Mesodermal cell (in vitro differentiated cells): ENCODE data around the gene SEC16A.

Experiments used
- H3K27ac ChIP-seq: 2 replicates; pipeline ENCODE4 v1.7.0; 2013; ENCODE audit warnings: mild to moderate bottlenecking, low read depth, low read length, moderate library complexity; ENCODE audit not compliant: severe bottlenecking
- H3K36me3 ChIP-seq: 2 replicates; pipeline ENCODE4 v1.7.1; 2013; ENCODE audit warnings: mild to moderate bottlenecking, low read length, moderate library complexity; ENCODE audit not compliant: control insufficient read depth, insufficient read depth
- H3K4me1 ChIP-seq: one replicate; pipeline ENCODE4 v1.7.1; 2013; ENCODE audit warnings: mild to moderate bottlenecking, low read length; ENCODE audit not compliant: insufficient read depth, control insufficient read depth, poor library complexity, severe bottlenecking
- H3K4me3 ChIP-seq: 2 replicates; pipeline ENCODE4 v1.7.0; 2013; ENCODE audit warnings: low read length, control low read depth, mild to moderate bottlenecking; ENCODE audit not compliant: insufficient read depth, poor library complexity, severe bottlenecking; ENCODE audit errors: extremely low read depth
- H3K9me3 ChIP-seq: 2 replicates; pipeline ENCODE4 v1.7.1; 2013; ENCODE audit warnings: mild to moderate bottlenecking, low read length, moderate library complexity; ENCODE audit not compliant: control insufficient read depth
- WGBS, 2 experiments: methylation state at CpG; one replicate each; pipeline ENCODE4 v1.1.5; 2013; ENCODE audit warnings: missing lambda C conversion rate in 2 of 2; ENCODE audit not compliant: insufficient coverage in 2 of 2; 5-methylcytosine and 5-hydroxymethylcytosine counted together

The SEC16A gene

GRCh38 chr9:136527131-136527530 lies 44.3 kb upstream of the SEC16A start:
- Histone ChIP-seq H3K9me3 (no peaks in the 10 kb centered on the region), H3K27ac (no peak overlapping the region), H3K4me1 (peaks cover 7% of the 10 kb centered on the region), H3K36me3 (peaks cover 30% of the 10 kb centered on the region), H3K4me3 (no peak overlapping the region)
- 98 to 99% methylated on average over 14 to 17 of the region's 20 CpGs for WGBS, 2 experiments

GRCh38 chr9:136526625-136527066 lies 43.8 kb upstream of the SEC16A start:
- Histone ChIP-seq H3K9me3 (no peaks in the 10 kb centered on the region), H3K4me3 (no peak overlapping the region), H3K27ac (peak overlapping the region; percentile 2), H3K4me1 (peaks cover 7% of the 10 kb centered on the region), H3K36me3 (peaks cover 30% of the 10 kb centered on the region)
- 92 to 93% methylated on average over 28 to 30 of the region's 30 CpGs for WGBS, 2 experiments

GRCh38 chr9:136525841-136526499 lies 43.1 kb upstream of the SEC16A start:
- H3K36me3 ChIP-seq, result peaks cover 30% of the 10 kb centered on the region
- 80 to 87% methylated on average over 26 to 30 of the region's 30 CpGs for WGBS, 2 experiments
- H3K9me3 ChIP-seq, result no peaks in the 10 kb centered on the region
- H3K4me3 ChIP-seq, result no peak overlapping the region
- peak overlapping the region; percentile 8 for H3K27ac ChIP-seq
- peaks cover 6% of the 10 kb centered on the region for H3K4me1 ChIP-seq

GRCh38 chr9:136525207-136525606 lies 42.4 kb upstream of the SEC16A start:
- H3K36me3 ChIP-seq, result peaks cover 31% of the 10 kb centered on the region
- no peak overlapping the region for H3K27ac ChIP-seq
- H3K4me1 ChIP-seq, result peaks cover under 1% of the 10 kb centered on the region
- no peaks in the 10 kb centered on the region for H3K9me3 ChIP-seq
- 90 to 92% methylated on average over 13 to 18 of the region's 21 CpGs for WGBS, 2 experiments
- no peak overlapping the region for H3K4me3 ChIP-seq

GRCh38 chr9:136522314-136523237 lies 39.7 kb upstream of the SEC16A start:
- no peak overlapping the region for H3K4me3 ChIP-seq
- no peaks in the 10 kb centered on the region for H3K9me3 ChIP-seq
- 95 to 96% methylated on average over 57 to 59 of the region's 59 CpGs for WGBS, 2 experiments
- H3K4me1 ChIP-seq, result no peaks in the 10 kb centered on the region
- H3K27ac ChIP-seq, result no peak overlapping the region
- peaks cover 53% of the 10 kb centered on the region for H3K36me3 ChIP-seq

- Histone ChIP-seq H3K36me3 (peaks cover 60% of the 10 kb centered on the region), H3K27ac (no peak overlapping the region)
Measured at GRCh38 chr9:136521537-136521936, 38.7 kb upstream of the SEC16A start.

GRCh38 chr9:136520053-136520540 lies 37.3 kb upstream of the SEC16A start:
- WGBS, 2 experiments, result 96 to 97% methylated on average over 11 to 20 of the region's 20 CpGs
- Histone ChIP-seq H3K27ac (no peak overlapping the region), H3K36me3 (peaks cover 74% of the 10 kb centered on the region), H3K9me3 (no peaks in the 10 kb centered on the region), H3K4me3 (no peak overlapping the region), H3K4me1 (no peaks in the 10 kb centered on the region)

More at GRCh38 chr9:136521537-136521936, 38.7 kb upstream of the SEC16A start:
- 96 to 98% methylated on average over 6 to 9 of the region's 10 CpGs for WGBS, 2 experiments
- no peaks in the 10 kb centered on the region for H3K9me3 ChIP-seq
- H3K4me3 ChIP-seq, result no peak overlapping the region
- no peaks in the 10 kb centered on the region for H3K4me1 ChIP-seq

- H3K4me1 ChIP-seq, result no peaks in the 10 kb centered on the region
- no peaks in the 10 kb centered on the region for H3K9me3 ChIP-seq
- H3K36me3 ChIP-seq, result peaks cover 81% of the 10 kb centered on the region
- peak overlapping the region; percentile 10 for H3K27ac ChIP-seq
- H3K4me3 ChIP-seq, result no peak overlapping the region
- WGBS, 2 experiments, result 96 to 99% methylated on average over 30 to 31 of the region's 32 CpGs
Measured at GRCh38 chr9:136519263-136520052, 36.6 kb upstream of the SEC16A start.

GRCh38 chr9:136518623-136519022 lies 35.8 kb upstream of the SEC16A start:
- Histone ChIP-seq H3K4me3 (no peak overlapping the region), H3K27ac (no peak overlapping the region), H3K4me1 (no peaks in the 10 kb centered on the region), H3K36me3 (peaks cover 81% of the 10 kb centered on the region), H3K9me3 (no peaks in the 10 kb centered on the region)
- 96 to 98% methylated on average over 17 to 18 of the region's 18 CpGs for WGBS, 2 experiments

- Histone ChIP-seq H3K27ac (no peak overlapping the region), H3K36me3 (peaks cover 81% of the 10 kb centered on the region), H3K4me1 (no peaks in the 10 kb centered on the region), H3K9me3 (no peaks in the 10 kb centered on the region), H3K4me3 (no peak overlapping the region)
- 96 to 100% methylated on average over 8 to 15 of the region's 17 CpGs for WGBS, 2 experiments
Measured at GRCh38 chr9:136517950-136518349, 35.1 kb upstream of the SEC16A start.
